ACC112 (cell line): ENCODE data around the gene RTP3.
"Not testable (repeated sequence)": the region's sequence is repeated elsewhere in the genome, so short reads cannot be mapped to it uniquely, and the experiment has no call there.

Source experiments
- H2AFZ ChIP-seq: fragments of 200-600 bp; sonication (generic); one replicate; pipeline ENCODE4 v1.6.0; 2017; ENCODE audit warnings: antibody characterized with exemption, low read length; ENCODE audit not compliant: unreplicated experiment
- H3K27ac ChIP-seq: fragments of 200-600 bp; sonication (generic); 2 replicates; pipeline ENCODE4 v1.5.1; 2014; ENCODE audit warnings: low read depth, mild to moderate bottlenecking, antibody characterized with exemption, low read length, moderate library complexity
- H3K27me3 ChIP-seq: fragments of 200-600 bp; sonication (generic); 2 replicates; pipeline ENCODE4 v1.6.1; 2014; ENCODE audit warnings: mild to moderate bottlenecking, antibody characterized with exemption, low read length, moderate library complexity, mixed read lengths; ENCODE audit not compliant: insufficient read depth
- H3K36me3 ChIP-seq: fragments of 200-600 bp; sonication (generic); 2 replicates; pipeline ENCODE4 v1.6.1; 2016; ENCODE audit warnings: mild to moderate bottlenecking, antibody characterized with exemption, low read length, moderate library complexity, mixed read lengths; ENCODE audit not compliant: insufficient read depth
- H3K4me1 ChIP-seq: fragments of 200-600 bp; sonication (generic); one replicate; pipeline ENCODE4 v1.6.1; 2016; ENCODE audit warnings: low read length, mixed read lengths; ENCODE audit not compliant: insufficient read depth, unreplicated experiment, control insufficient read depth
- H3K4me3 ChIP-seq: fragments of 200-600 bp; sonication (generic); 2 replicates; pipeline ENCODE4 v1.5.1; 2014; ENCODE audit warnings: mild to moderate bottlenecking, low read depth, low read length
- H3K79me2 ChIP-seq: fragments of 200-600 bp; sonication (generic); one replicate; pipeline ENCODE4 v1.6.0; 2016; ENCODE audit warnings: low read length; ENCODE audit not compliant: control insufficient read depth, unreplicated experiment, insufficient read depth

RTP3 gene

DNA sequence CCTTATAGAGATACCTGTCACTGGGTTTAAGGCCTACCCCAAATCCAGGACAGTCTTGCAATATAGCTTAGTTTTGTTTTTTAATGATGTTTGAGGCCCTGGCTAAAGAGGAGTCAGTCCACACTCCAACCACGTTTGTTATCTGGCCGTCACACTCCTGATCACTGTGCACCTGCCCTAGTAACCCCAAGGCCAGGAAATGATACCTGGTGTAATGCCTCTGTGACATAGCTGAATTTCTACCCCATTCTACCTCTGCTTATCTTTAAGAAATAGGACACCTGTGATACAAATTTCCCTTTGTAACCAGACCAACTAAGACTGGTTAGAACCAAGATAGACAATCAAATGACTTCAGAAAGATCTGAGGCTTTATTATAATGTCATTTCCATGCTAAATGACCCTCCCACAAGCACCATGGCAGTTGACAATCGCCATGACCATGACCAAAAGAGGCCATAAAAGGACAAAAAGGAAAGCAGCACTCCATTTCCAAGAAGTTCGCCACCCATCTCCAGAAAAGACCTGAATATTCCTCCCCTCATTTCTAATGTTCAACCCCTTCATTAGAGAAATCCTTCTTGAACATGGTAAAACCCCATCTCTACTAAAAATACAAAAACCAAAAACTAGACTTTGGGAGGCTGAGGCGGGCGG lies 4.8 kb upstream of the RTP3 start:
- Histone ChIP-seq H3K4me1 (peaks cover 51% of the 10 kb centered on the region), H3K27ac (no peak overlapping the region)

GRCh38 chr3:46494491-46494890 lies 3.3 kb upstream of the RTP3 start:
- H3K4me1 ChIP-seq, result peaks cover 44% of the 10 kb centered on the region
- not testable (repeated sequence) for H2AFZ ChIP-seq

More for the DNA sequence above, 4.8 kb upstream of the RTP3 start:
- no peak overlapping the region for H2AFZ ChIP-seq
- H3K79me2 ChIP-seq, result no peaks in the 10 kb centered on the region
- no peaks in the 10 kb centered on the region for H3K27me3 ChIP-seq
- H3K36me3 ChIP-seq, result no peaks in the 10 kb centered on the region
- H3K4me3 ChIP-seq, result no peak overlapping the region

GRCh38 chr3:46495901-46496456 lies 1.8 kb upstream of the RTP3 start:
- H2AFZ ChIP-seq, result peak overlapping the region; percentile 65
- H3K4me1 ChIP-seq, result peaks cover 40% of the 10 kb centered on the region
- H3K27ac ChIP-seq, result peak overlapping the region; percentile 67
- H3K4me3 ChIP-seq, result no peak overlapping the region
- no peaks in the 10 kb centered on the region for H3K27me3 ChIP-seq
- no peaks in the 10 kb centered on the region for H3K79me2 ChIP-seq
- no peaks in the 10 kb centered on the region for H3K36me3 ChIP-seq

More at GRCh38 chr3:46494491-46494890, 3.3 kb upstream of the RTP3 start:
- H3K27me3 ChIP-seq, H3K36me3 ChIP-seq, H3K27ac ChIP-seq, H3K79me2 ChIP-seq, H3K4me3 ChIP-seq: not testable (repeated sequence)

- no peak overlapping the region for H3K4me3 ChIP-seq
- H3K4me1 ChIP-seq, result peaks cover 36% of the 10 kb centered on the region
Observed at GRCh38 chr3:46496746-46497555, 825 bp upstream of the RTP3 start.

GRCh38 chr3:46498916-46499519 lies 1.2 kb downstream of the RTP3 start:
- Histone ChIP-seq H3K27me3 (no peaks in the 10 kb centered on the region), H3K36me3 (no peaks in the 10 kb centered on the region), H3K27ac (no peak overlapping the region), H2AFZ (no peak overlapping the region), H3K4me3 (no peak overlapping the region), H3K4me1 (peaks cover 30% of the 10 kb centered on the region), H3K79me2 (no peaks in the 10 kb centered on the region)

More at GRCh38 chr3:46496746-46497555, 825 bp upstream of the RTP3 start:
- Histone ChIP-seq H2AFZ (no peak overlapping the region), H3K27me3 (no peaks in the 10 kb centered on the region), H3K79me2 (no peaks in the 10 kb centered on the region), H3K27ac (peak overlapping the region; percentile 26; the same call in 1 of the 2 replicates), H3K36me3 (no peaks in the 10 kb centered on the region)

DNA sequence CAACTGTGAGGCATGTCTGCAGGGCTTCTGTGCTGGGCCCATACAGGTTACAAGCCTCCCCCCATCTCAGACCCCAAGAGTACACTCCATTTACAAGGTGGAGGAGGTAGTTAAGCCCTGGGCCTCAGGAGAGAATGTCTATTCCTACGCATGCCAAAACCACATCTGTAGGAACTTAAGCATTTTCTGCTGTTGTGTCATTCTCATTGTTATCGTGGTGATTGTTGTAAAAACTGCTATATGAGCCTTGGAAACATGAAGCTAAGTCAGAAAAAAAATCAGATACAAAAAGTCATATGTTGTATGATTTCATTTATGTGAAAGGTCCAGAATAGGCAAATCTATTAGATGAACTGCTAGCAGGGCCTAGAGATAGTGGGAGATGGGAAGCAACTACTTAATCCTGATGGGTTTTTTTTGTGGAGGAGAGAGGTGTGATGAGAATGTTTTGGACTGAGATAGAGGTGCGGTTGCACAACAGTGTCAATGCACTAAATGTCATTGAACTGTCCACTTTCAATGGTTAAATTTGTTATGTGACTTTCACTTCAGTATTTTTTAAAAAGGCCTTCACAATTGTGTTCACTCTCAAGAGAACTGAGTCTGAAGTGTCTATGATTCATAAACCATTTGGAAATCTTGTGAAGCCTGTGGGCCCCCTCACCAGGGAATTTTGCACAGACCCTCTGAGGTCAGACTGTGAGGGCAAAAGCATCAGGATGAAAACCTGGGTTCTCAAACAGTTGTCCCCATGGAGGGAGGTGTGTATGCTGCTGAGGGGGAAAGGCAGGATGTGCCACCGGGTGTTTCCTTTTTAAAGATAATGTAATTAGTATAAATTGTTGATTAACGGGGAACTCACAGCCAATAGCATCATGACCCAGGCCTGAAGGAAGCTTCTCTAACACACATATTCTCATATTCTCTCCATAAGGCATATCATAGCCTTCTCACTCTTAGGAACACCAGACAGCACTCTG lies 3.2 kb downstream of the RTP3 start:
- Histone ChIP-seq H3K36me3 (no peaks in the 10 kb centered on the region), H3K4me1 (peaks cover 26% of the 10 kb centered on the region), H3K79me2 (no peaks in the 10 kb centered on the region), H2AFZ (no peak overlapping the region), H3K4me3 (no peak overlapping the region), H3K27me3 (no peaks in the 10 kb centered on the region), H3K27ac (peak overlapping the region; percentile 26; the same call in 1 of the 2 replicates)

DNA sequence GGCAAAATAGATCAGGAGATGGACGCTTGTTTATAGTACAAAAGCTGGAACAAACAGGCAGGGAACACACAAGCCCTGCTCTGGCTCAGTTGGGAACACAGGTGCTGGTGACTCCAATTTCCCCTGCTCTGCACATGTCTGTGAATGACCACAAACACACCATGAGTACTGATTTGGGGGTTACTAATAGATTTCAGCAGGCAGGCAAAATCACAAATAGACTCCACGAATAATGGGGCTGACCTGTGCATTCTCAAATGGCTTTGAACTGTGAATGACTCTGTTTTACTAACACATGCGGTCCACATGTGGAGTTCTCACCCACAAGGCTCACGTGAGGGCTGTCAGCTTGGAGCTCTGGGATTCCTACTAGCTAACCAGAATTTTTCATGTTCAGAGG lies 3.9 kb downstream of the RTP3 start:
- Histone ChIP-seq H3K4me3 (no peak overlapping the region), H3K27ac (no peak overlapping the region), H2AFZ (no peak overlapping the region), H3K4me1 (peaks cover 19% of the 10 kb centered on the region), H3K27me3 (no peaks in the 10 kb centered on the region), H3K79me2 (no peaks in the 10 kb centered on the region), H3K36me3 (no peaks in the 10 kb centered on the region)

DNA sequence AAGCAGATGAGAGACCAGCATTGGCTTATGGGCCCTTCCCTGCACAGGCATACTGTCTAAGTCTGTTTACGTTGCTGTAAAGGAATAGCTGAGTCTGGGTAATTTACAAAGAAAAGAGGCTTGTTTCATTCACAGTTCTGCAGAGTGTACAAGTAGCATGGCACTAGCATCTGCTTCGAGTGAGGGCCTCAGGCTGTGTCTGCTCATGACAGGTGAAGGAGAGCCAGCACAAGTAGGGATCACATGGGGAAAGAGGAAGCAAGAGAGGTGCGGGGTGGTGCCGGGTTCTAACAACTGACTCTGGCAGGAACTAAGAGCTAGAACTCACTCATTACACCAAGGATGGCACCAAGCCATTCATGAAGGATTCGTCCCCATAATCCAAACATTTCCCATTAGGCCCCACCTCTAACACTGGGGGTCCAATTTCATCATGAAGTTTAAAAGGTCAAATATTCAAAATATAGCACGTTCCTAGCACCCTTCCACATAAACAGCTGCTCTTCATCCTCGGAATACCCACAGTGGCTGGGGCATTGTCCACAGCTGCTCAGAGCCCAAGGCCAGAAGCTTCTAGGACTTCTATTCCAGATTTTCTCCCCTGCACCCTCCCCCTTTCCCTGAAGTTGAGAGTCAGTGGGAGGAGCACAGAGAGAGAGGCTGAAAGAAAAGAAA lies 5.6 kb downstream of the RTP3 start:
- Histone ChIP-seq H2AFZ (no peak overlapping the region), H3K4me1 (peaks cover 14% of the 10 kb centered on the region), H3K4me3 (no peak overlapping the region), H3K27ac (no peak overlapping the region), H3K79me2 (no peaks in the 10 kb centered on the region), H3K36me3 (no peaks in the 10 kb centered on the region), H3K27me3 (no peaks in the 10 kb centered on the region)

GRCh38 chr3:46504789-46505188 lies 7.0 kb downstream of the RTP3 start:
- Histone ChIP-seq H3K4me3 (no peak overlapping the region), H3K27ac (no peak overlapping the region), H3K36me3 (no peaks in the 10 kb centered on the region), H3K79me2 (no peaks in the 10 kb centered on the region), H3K27me3 (no peaks in the 10 kb centered on the region), H2AFZ (no peak overlapping the region), H3K4me1 (peaks cover 14% of the 10 kb centered on the region)
